GM12872 (cell line): ENCODE measurements around the gene BDNF.

Experiments
- TF ChIP-seq, protein P1 (sequence below): IDR thresholded peaks from 3 replicates; pipeline ENCODE4 v1.5.1; 2011; ENCODE audit warnings: low read depth, mild to moderate bottlenecking, low read length, moderate library complexity; ENCODE audit not compliant: insufficient read depth

Gene BDNF

DNA sequence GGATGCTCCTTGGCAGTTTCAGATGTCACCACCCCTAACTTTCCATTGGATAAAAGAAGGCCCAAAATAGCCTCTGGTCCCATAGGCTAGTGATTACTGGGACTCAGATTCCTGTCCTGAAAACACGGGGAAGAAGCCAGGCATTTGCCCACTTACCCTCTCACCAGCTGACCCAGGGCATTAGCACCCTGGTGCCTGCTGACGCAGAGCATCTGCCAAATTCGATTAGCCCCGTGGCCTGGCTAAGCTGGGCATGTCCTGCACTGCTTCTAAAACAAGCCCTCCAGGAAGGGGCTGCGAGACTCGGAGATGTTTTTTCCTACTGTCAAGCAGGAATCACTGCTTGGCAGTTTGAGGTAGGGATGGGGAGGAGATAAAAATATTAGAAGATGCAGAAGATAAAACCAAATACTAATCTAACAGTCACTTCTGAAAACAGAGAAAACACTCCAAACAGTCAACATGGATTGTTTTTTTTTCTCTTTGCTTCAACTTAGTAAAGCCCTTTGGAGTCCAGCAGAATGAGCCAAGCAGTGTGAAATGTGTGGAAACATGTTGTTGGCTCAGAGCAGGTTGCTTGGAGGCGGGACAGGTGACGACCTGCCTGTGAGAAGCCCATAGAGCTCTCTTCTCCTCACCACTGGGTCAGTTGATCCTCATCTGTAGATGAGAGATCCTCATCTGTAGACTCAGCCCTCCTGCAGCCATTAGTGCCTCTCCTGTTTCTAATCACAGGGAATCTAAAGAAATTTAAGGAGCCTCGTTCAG, 54.0 kb downstream of the BDNF start:
- TF ChIP-seq, protein P1, sequence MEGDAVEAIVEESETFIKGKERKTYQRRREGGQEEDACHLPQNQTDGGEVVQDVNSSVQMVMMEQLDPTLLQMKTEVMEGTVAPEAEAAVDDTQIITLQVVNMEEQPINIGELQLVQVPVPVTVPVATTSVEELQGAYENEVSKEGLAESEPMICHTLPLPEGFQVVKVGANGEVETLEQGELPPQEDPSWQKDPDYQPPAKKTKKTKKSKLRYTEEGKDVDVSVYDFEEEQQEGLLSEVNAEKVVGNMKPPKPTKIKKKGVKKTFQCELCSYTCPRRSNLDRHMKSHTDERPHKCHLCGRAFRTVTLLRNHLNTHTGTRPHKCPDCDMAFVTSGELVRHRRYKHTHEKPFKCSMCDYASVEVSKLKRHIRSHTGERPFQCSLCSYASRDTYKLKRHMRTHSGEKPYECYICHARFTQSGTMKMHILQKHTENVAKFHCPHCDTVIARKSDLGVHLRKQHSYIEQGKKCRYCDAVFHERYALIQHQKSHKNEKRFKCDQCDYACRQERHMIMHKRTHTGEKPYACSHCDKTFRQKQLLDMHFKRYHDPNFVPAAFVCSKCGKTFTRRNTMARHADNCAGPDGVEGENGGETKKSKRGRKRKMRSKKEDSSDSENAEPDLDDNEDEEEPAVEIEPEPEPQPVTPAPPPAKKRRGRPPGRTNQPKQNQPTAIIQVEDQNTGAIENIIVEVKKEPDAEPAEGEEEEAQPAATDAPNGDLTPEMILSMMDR: no peak

DNA sequence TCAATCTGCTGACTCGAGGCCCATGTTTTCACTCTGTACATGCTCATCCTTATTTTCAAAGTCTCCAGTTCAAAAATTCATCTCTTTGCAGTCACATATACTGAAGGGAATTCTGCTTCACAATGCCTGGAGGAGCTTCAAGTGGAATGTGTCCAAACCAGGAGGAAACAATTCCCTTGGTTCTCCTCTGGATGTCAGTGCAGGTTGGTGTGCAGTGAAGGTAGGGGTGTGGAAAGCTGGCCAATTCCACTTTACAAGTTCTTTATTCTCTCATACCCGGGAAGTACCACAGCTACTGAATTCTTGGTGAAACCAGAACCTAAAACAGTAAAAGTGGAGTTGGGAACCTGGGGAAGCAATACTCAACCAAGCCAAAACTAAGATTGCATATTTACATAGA, 57.3 kb downstream of the BDNF start:
- TF ChIP-seq, protein P1: no peak

DNA sequence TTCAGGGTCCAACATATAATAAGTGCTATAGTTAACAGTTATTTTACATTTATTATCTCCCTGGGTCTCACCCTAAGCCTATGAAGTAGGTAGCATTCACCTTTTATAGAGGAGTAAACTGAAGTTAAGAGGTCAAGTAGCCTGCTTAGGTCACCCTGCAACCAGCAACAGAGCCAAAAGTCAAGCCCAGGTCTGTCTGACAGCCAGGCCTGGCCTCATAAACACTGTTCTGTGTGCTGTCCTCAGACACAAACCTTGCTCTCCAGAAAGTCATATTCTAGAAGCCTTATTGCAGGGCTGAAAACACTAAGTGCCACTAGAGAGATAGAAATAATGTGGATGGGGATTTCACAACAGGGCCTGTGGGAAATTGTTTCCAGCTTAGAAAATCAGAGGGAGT, 59.3 kb downstream of the BDNF start:
- TF ChIP-seq, protein P1: no peak

DNA sequence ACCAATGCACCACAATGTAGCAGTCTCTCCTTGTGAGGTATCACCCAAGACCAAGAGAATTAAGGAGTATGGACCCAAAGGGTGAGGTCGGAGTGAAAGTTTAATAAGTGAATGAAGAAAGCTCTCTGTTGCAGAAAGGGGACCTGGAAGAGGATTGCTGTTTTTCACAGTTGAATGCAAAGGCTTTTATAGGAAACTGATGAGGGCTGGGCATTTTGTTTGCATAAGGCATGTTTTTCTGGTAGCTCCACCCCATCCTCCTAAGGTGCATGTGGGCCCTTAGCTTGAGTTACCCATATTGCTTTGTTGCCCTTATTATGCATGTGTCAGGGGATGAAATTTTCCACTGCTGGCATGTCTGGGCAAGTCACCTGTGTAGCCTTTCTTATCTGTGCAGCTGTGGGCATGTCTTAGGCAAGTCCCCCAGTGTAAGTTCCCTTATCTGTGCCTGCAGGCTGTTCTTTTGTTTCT, 64.7 kb downstream of the BDNF start:
- TF ChIP-seq, protein P1: no peak

DNA sequence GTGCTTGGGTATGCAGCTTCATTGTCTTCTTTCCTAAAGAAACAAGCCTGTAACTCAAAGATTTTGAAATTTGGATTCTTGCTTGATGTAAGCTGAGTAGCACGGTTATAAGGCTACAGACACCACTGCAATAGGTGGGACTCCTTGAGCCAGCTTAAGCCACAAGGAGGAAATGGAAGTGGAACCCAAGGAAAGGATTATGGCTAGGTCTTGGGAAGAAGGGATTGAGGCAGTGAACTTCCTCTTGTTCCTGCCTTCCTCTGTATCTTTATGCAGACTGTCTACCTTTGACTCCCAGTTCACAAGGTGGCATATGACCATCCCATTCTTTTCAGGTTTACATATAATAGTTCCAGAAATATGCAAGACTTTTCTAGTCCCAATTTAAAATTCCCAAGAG, 72.3 kb downstream of the BDNF start:
- TF ChIP-seq, protein P1: no peak

DNA sequence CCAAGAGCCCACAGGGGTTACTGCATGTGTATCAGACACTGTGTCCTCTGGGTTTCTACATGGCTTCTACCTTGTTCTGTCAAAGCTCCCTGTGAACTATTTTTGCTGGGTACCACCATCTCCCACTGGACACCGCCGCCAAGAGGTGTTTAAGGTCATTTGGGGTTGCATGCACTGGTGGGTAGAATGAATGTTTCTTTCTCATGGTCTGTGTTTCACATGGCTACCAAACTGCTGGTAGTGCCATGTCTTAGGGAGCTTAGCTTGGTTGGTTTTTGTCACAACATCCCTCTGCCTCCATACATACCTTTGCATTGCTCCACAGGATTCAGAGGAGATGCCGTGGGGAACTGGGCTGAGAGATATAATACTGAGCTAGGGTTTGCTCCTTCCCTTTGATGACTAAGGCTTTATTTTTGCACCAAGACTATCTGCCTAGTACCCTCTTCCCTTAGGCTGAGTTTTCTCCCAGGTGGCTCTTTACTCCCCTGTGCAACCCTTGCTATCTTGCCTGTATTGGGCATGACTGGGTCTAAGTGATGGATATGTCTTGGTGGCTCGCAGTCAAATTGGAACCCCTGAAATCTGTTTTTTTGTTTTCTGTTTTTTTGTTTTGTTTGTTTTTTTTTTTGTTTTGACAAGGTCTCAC, 73.2 kb downstream of the BDNF start:
- TF ChIP-seq, protein P1: no peak

DNA sequence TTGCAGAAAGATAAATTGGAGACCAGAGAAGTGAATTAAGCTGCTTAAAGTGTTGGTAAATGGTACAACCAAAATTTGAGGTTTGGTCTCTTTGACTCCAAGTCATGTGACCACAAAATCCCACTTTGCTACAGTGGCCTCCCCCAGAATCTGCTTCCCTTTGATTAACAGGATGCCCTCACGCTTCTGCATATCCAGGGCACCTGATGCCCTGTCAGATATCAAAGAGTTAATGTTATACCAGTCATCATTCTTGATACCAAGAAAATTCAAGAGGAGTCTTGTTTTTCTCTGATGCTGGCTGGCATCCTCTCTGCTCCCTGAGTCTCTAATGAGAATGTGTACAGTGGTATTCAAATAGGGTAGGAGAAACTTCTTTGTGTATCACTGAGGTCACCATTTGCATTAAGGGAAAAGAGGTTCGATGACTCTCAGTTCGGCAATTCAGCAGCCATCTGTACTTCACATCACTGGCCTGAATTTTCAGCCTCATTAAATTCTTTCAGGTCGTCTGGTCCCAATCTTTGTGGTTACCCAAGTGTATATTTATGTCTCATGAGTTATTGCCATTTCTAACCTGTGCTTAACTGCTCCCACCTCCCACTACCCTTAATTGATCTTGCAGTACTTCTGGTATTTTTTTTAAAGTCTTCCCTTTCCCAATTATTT, 73.9 kb downstream of the BDNF start:
- TF ChIP-seq, protein P1: no peak
